A673 (cell line): Measurements from ENCODE around the gene RCC1. TPM values are rescaled to one million over a fixed set of nuclear protein-coding genes. Genes with fewer than 3 reads are reported as not detected.

Experiments
- Bru-seq: library from RNA; stranded (reverse); fragments of 400-500 nt; gene quantifications from one replicate; lab custom pipeline; 2021; lab: Mats Ljungman, UMichigan
- BruChase-seq, 2 experiments: library from RNA; stranded (reverse); fragments of 400-500 nt; gene quantifications; one replicate each; lab custom pipeline; 2021; lab: Mats Ljungman, UMichigan
- BruUV-seq: library from RNA; stranded (reverse); fragments of 400-500 nt; replicated peaks from 2 replicates; lab custom pipeline; 2021; lab: Mats Ljungman, UMichigan
- CTCF ChIA-PET: fragments of 300-600 bp; sonication (Branson Sonifier 250); formaldehyde crosslinking; loops from one replicate; lab custom pipeline; 2022; ENCODE audit warnings: antibody characterized with exemption; lab: Charles Lee
- POLR2A ChIA-PET: fragments of 300-600 bp; sonication (Branson Sonifier 250); formaldehyde crosslinking; loops from one replicate; lab custom pipeline; 2022; ENCODE audit warnings: antibody characterized with exemption; ENCODE audit not compliant: low non-redundant PET; lab: Charles Lee
- DNase-seq: peaks from one replicate; pipeline ENCODE4 v3.0.0-alpha.2; 2015; ENCODE audit warnings: low spot score
- H3K27ac ChIP-seq: fragments of 200-600 bp; sonication (generic); 2 replicates; pipeline ENCODE4 v1.5.1; 2016; ENCODE audit warnings: mixed run types, low read depth, mild to moderate bottlenecking, mixed read lengths, antibody characterized with exemption, low read length; ENCODE audit not compliant: poor library complexity, severe bottlenecking
- H3K27me3 ChIP-seq: fragments of 200-600 bp; sonication (generic); replicated peaks from 2 replicates; pipeline ENCODE4 v1.6.1; 2017; ENCODE audit warnings: mixed run types, low read depth, mild to moderate bottlenecking, mixed read lengths, antibody characterized with exemption, low read length; ENCODE audit not compliant: insufficient read depth, poor library complexity
- H3K36me3 ChIP-seq: fragments of 200-600 bp; sonication (generic); 2 replicates; pipeline ENCODE4 v1.6.1; 2016; ENCODE audit warnings: mixed run types, mild to moderate bottlenecking, mixed read lengths, antibody characterized with exemption, low read length; ENCODE audit not compliant: insufficient read depth, poor library complexity, severe bottlenecking
- H3K4me1 ChIP-seq: fragments of 200-600 bp; sonication (generic); 2 replicates; pipeline ENCODE4 v1.6.1; 2017; ENCODE audit warnings: mixed run types, mild to moderate bottlenecking, mixed read lengths, antibody characterized with exemption, low read length; ENCODE audit not compliant: insufficient read depth, poor library complexity, severe bottlenecking
- H3K4me3 ChIP-seq: fragments of 200-600 bp; sonication (generic); 2 replicates; pipeline ENCODE4 v1.5.1; 2016; ENCODE audit warnings: low read depth, mixed run types, mild to moderate bottlenecking, mixed read lengths, low read length; ENCODE audit not compliant: poor library complexity, severe bottlenecking
- H3K9me3 ChIP-seq: fragments of 200-600 bp; sonication (generic); 2 replicates; pipeline ENCODE4 v1.6.1; 2016; ENCODE audit warnings: mixed run types, low read depth, mild to moderate bottlenecking, mixed read lengths, antibody characterized with exemption, low read length; ENCODE audit not compliant: poor library complexity, severe bottlenecking
- EZH2 ChIP-seq: fragments of 200-600 bp; sonication (generic); IDR thresholded peaks from 2 replicates; pipeline ENCODE4 v1.6.1; 2017; ENCODE audit warnings: borderline replicate concordance, low read depth, mild to moderate bottlenecking, mixed read lengths, antibody characterized with exemption, low read length; ENCODE audit not compliant: poor library complexity, severe bottlenecking
- intact Hi-C: fragments of 100-400 bp; cut with micrococcal nuclease; formaldehyde crosslinking; loops from one replicate; pipeline ENCODE4 v1.10.0; 2022; ENCODE audit not compliant: unreplicated experiment
- long read RNA-seq: library from polyadenylated mRNA; stranded (forward); transcript quantifications from one replicate; pipeline ENCODE4 v2.0.0, GENCODE V29; 2022
- total RNA-seq: library from RNA; stranded (reverse); gene quantifications from 2 replicates; pipeline ENCODE4 v1.2.3, GENCODE V29; 2021
- TF ChIP-seq, protein P1 (sequence below): fragments of 300-800, 200-600 bp; sonication (generic); conservative IDR thresholded peaks from 2 replicates; pipeline ENCODE4 v1.5.1; 2017; ENCODE audit warnings: low read depth, mild to moderate bottlenecking, antibody characterized with exemption, low read length, moderate library complexity, mixed read lengths

RCC1 gene
- 111 and 125 TPM in 2 replicates for total RNA-seq
- percentile 97 among the genes with signal in this experiment for Bru-seq, nascent RNA
- percentile 94 among the genes with signal in this experiment for BruChase-seq, experiment 1, labeled RNA remaining after a 2-hour chase
- BruChase-seq, experiment 2, labeled RNA remaining after a 6-hour chase = percentile 96 among the genes with signal in this experiment
- long read RNA-seq, transcript RCC1-202 (10 exons, 2,424 nt) = major isoform, 12 of 33 reads
- long read RNA-seq, partial matches to known transcripts = 4 of 33 reads
- long read RNA-seq, other reads (novel, unspliced or antisense) = 17 of 33 reads

GRCh38 chr1:28505406-28506187 is at the start of gene RCC1:
Gene RCC1 (plus strand): TSS chr1:28506043. CDS start chr1:28529867, 23,824 bp downstream.
- TF ChIP-seq EZH2 = no peak
- no peaks in the 10 kb centered on the region for H3K27me3 ChIP-seq
- ChIA-PET CTCF (no interaction called here), POLR2A (interaction anchor here (0.6 to 1.0 kb wide), 6 partner anchors 68 to 247 kb away, joined by 3 to 6 read pairs (median 4); partner anchors contain the start of gene MED18)
- peaks cover 44% of the 10 kb centered on the region for H3K36me3 ChIP-seq
- H3K4me3 ChIP-seq = peak within 1 kb of the TSS; percentile 85
- peak within 1 kb of the TSS; percentile 94 for H3K27ac ChIP-seq
- intact Hi-C loops = loop anchor here (5.0 kb wide), 1 partner anchor 68 kb away; no protein-coding TSS in a partner anchor
- no peaks in the 10 kb centered on the region for H3K9me3 ChIP-seq
- peaks cover 5% of the 10 kb centered on the region for H3K4me1 ChIP-seq
- peak; percentile 99 for DNase-seq
- TSS peak; percentile 92 for BruUV-seq

- TF ChIP-seq EZH2 = no peak
- TF ChIP-seq, protein P1, sequence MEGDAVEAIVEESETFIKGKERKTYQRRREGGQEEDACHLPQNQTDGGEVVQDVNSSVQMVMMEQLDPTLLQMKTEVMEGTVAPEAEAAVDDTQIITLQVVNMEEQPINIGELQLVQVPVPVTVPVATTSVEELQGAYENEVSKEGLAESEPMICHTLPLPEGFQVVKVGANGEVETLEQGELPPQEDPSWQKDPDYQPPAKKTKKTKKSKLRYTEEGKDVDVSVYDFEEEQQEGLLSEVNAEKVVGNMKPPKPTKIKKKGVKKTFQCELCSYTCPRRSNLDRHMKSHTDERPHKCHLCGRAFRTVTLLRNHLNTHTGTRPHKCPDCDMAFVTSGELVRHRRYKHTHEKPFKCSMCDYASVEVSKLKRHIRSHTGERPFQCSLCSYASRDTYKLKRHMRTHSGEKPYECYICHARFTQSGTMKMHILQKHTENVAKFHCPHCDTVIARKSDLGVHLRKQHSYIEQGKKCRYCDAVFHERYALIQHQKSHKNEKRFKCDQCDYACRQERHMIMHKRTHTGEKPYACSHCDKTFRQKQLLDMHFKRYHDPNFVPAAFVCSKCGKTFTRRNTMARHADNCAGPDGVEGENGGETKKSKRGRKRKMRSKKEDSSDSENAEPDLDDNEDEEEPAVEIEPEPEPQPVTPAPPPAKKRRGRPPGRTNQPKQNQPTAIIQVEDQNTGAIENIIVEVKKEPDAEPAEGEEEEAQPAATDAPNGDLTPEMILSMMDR = no peak
- Histone ChIP-seq H3K9me3 (no peaks in the 10 kb centered on the region), H3K27ac (peak overlapping the region; percentile 15), H3K4me1 (peaks cover 13% of the 10 kb centered on the region), H3K27me3 (no peaks in the 10 kb centered on the region), H3K4me3 (no peak overlapping the region), H3K36me3 (peaks cover 5% of the 10 kb centered on the region)
- no TSS peak for BruUV-seq
- ChIA-PET CTCF (no interaction called here), POLR2A (no interaction called here)
- peak; percentile 65 for DNase-seq
- intact Hi-C loops = no loop called here
Measured at GRCh38 chr1:28456078-28456477, 49.8 kb upstream of the RCC1 start.

DNA sequence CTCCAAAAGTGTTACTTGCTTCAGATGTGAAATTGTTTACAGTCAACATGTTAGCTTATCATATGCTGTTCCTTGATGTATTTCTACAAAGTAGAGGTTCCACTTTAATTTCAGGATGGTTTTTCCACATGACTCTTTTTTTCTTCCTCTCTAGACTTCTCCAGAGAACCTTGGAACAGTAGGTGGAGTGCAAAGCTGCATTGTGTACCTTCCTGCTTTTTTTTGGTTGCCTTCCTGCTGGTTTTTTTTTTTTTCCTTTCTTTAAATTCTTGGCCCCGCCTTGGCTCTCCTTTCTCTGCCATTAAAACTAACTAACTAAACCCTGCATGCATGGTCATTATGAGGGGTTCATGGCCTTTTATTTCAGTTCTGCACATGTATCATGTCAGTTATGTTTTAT is 48.2 kb upstream of the RCC1 start:
- H3K27me3 ChIP-seq = no peaks in the 10 kb centered on the region
- peaks cover 13% of the 10 kb centered on the region for H3K4me1 ChIP-seq
- intact Hi-C loops = no loop called here
- BruUV-seq = no TSS peak
- CTCF ChIA-PET = no interaction called here
- POLR2A ChIA-PET = interaction anchor here (0.7 kb wide), 1 partner anchor 17 kb away, joined by 5 read pairs; no protein-coding TSS in a partner anchor
- no peak overlapping the region for H3K4me3 ChIP-seq
- no peak overlapping the region for H3K27ac ChIP-seq
- TF ChIP-seq, protein P1 = no peak
- no peak for TF ChIP-seq EZH2
- DNase-seq = no peak
- no peaks in the 10 kb centered on the region for H3K9me3 ChIP-seq
- H3K36me3 ChIP-seq = peaks cover 5% of the 10 kb centered on the region
